HG02840 (cell line): ENCODE data around the gene TMEM130.
"Not testable (repeated sequence)": the region's sequence is repeated elsewhere in the genome, so short reads cannot be mapped to it uniquely, and the experiment has no call there.

Experiments used
- ATAC-seq: cut with Tn5 transposase; IDR thresholded peaks from one replicate; pipeline ENCODE4 v1.9.1; 2021; ENCODE audit warnings: mild to moderate bottlenecking, moderate library complexity, moderate number of reproducible peaks; ENCODE audit not compliant: unreplicated experiment, low FRiP score

The TMEM130 gene

GRCh38 chr7:98878365-98879197 is 8.8 kb upstream of the TMEM130 start, which contains the start of gene TRRAP:
Gene TRRAP, plus strand, starts transcription at chr7:98878532. Its CDS starts 2,619 bp downstream, at chr7:98881151.
- peak; percentile 66 for ATAC-seq

- ATAC-seq: peak; percentile 4
These were observed 8.0 kb upstream of the TMEM130 start for GRCh38 chr7:98877692-98878364.

GRCh38 chr7:98877146-98877545 is 7.3 kb upstream of the TMEM130 start:
- ATAC-seq: no peak

DNA sequence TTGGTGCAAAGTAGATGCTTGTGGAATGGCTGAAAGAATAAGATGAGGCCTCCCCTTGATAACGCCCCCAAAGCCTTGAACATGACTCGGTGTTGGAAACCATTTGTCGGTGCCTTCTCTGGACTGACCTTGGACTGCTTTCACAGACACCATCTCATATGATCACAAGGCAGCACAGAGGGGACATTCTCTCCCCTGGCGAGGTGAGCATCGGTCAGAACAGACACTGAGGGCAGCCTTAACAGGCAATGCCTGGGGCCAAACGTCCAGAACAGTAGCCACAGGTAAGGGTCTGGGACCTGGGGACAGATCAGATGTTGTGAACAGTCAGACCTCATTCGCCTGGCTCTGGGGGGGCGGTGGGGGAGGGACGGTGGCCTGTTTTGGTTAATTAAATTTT is 5.7 kb upstream of the TMEM130 start:
- no peak for ATAC-seq

DNA sequence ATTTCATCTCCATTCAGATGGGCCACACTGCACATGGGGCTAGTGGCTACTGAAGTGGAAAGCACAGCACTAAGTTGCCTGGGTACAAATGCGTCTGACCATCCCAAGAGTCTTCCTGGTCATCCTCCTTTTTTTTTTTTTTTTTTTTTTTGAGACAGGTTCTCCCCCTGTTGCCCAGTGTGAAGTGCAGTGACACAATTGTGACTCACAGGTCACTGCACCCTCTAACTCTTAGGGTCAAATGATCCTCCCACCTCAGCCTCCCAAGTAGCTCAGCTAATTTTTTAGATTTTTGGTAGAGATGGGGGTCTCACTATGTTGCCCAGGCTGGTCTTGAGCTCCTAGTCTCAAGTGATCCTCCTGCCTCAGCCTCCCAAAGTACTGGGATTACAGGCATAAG is 5.1 kb upstream of the TMEM130 start:
- no peak for ATAC-seq

- not testable (repeated sequence) for ATAC-seq
These were observed 3.8 kb upstream of the TMEM130 start for GRCh38 chr7:98873610-98874009.

- ATAC-seq: no peak
These were observed 2.6 kb upstream of the TMEM130 start for GRCh38 chr7:98872328-98872924.

- no peak for ATAC-seq
These were observed 1.1 kb upstream of the TMEM130 start for GRCh38 chr7:98870807-98871491.

DNA sequence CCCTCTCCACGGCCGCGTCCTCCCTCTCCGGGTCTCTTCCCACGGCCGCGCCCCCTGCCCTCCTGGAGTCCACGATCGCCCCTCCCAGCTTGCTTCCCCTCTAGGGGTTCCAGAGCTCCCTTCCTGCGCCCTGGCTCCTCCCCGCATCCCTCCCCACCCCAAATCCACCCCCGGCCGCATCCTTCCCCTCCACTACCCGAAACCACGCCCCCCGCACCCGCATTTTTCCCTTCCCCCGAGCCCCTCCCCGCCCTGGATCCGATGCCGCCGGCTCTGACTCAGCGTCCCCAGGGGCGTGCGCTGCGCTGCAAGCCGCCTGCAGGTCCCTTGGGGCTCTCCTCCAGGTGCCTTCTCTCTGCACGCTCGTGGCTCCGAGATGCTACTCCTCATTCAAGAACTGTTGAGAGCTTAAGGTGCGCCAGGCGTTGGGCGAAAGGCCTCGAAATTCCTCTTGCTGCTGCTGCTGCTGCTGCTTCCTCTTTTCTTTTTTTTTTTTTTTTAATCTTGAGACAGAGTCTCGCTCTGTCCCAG is 372 bp upstream of the TMEM130 start:
- no peak for ATAC-seq

- ATAC-seq: no peak
These were observed 702 bp downstream of the TMEM130 start for GRCh38 chr7:98869027-98869596.

GRCh38 chr7:98868450-98868849 is 1.4 kb downstream of the TMEM130 start:
- ATAC-seq: no peak

- no peak for ATAC-seq
These were observed 3.0 kb downstream of the TMEM130 start for GRCh38 chr7:98866765-98867164.

- no peak for ATAC-seq
These were observed 3.5 kb downstream of the TMEM130 start for GRCh38 chr7:98866351-98866750.

- ATAC-seq: no peak
These were observed 4.9 kb downstream of the TMEM130 start for GRCh38 chr7:98864731-98865453.

DNA sequence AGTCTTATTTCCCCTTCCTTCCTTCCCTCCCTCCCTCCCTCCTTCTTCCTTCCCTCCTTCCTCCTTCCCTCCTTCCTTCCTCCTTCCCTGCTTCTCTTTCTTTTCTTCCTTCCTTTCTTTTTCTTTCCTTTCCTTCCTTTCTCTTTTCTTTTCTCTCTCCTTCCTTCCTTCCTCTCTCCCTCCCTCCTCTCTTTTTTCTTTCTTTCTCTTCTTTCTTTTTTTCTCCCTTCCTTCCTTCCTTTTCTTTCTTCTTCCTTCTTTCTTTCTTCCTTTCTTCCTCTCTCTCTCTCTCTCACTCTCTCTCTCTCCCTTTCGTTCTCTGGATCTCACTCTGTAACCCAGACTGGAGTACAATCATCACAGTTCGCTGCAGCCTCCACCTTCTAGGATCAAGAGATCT is 6.2 kb downstream of the TMEM130 start:
- no peak for ATAC-seq

DNA sequence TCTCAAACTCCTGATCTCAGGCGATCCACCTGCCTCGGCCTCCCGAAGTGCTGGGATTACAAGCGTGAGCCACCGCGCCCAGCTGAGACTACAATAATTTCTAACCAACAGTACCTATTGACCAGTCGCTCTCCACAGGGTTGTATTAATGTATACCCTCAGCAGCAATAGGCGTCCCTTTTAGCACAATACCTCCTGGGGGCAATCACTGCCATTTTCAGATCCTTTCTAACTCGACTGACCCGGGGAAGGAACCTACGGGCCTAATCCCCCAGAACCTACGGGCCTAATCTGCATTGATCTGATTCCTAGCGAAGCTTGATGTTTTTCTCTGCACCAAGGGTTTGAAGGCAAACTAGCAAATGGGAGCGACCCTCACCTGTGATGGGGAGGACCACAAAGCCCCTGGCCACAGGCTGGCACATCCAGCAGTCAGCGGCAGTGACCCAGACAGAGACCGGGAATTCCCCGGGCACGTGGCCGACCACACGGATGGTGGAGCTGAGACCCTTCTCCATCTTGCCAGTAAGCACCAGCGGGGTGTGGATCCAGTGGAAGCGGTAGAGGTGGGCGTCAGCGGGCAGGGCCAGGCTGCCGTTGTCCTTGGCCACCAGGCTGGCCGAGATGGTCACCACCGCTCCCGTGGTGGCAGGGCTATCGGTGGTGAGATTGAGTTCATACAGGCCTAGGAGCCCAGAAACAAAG is 6.9 kb downstream of the TMEM130 start:
- no peak for ATAC-seq

DNA sequence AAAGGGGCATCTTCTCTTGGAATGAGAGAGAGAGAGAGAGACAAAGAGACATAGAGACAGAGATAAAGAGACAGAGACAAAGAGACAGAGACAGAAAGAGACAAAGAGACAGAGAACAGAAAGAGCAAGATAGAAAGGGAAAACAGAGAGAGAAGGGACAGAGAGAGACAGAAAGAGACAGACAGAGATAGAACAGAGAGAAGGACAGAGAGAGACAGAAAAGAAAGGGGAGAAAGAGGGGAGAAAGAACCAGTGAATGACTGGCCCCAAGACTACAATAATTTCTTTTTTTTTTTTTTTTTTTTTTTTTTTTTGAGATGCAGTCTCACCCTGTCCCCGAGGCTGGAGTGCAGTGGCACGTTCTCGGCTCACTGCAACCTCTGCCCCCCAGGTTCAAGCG is 7.6 kb downstream of the TMEM130 start:
- no peak for ATAC-seq

DNA sequence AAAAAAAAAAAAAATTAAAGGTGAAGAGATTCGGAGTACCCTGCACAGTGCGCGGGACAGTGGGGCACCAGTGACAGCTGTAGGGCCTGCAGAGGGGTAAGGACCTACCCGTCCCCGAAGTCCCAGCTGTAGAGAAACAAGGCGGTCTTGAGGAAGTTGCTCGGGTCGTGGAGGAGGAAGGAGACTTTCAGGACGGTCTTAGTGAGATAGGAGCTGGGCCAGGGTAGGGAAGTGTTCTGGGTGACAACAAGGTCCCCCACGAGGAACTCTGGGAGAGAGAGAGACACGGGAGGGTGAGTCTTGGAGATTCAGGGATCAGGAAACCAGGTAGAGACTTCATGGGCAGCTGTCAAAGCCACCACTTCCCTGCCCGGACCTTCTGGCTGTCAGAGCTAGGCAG is 9.7 kb downstream of the TMEM130 start:
- no peak for ATAC-seq
